Anterior cingulate cortex (tissue), 58 donors: ENCODE results near the gene TYW1B.
"Not testable (repeated sequence)": the region's sequence is repeated elsewhere in the genome, so short reads cannot be mapped to it uniquely, and the experiment has no call there.

Experiments used
- DNase-seq, 58 donors: peaks; one replicate each; lab custom pipeline; 2025; lab: John Stamatoyannopoulos, UW

Gene TYW1B

GRCh38 chr7:72635273-72635908, 192.6 kb downstream of the TYW1B start:
- not testable (repeated sequence) for DNase-seq

GRCh38 chr7:72632765-72633292, 195.2 kb downstream of the TYW1B start:
- not testable (repeated sequence) for DNase-seq

- not testable (repeated sequence) for DNase-seq
Measured at GRCh38 chr7:72628375-72628774, 199.6 kb downstream of the TYW1B start.

GRCh38 chr7:72626428-72627011, 201.5 kb downstream of the TYW1B start:
- not testable (repeated sequence) for DNase-seq

GRCh38 chr7:72625721-72626423, 202.1 kb downstream of the TYW1B start:
- DNase-seq: not testable (repeated sequence)

- DNase-seq: no peak
Measured at GRCh38 chr7:72622532-72622931, 205.5 kb downstream of the TYW1B start.

GRCh38 chr7:72621761-72622187, 206.2 kb downstream of the TYW1B start:
- not testable (repeated sequence) for DNase-seq

GRCh38 chr7:72620923-72621322, 207.1 kb downstream of the TYW1B start:
- not testable (repeated sequence) for DNase-seq

- DNase-seq: peak in 16 of 58 donors; percentile 0 to 35 (median 3)
Measured at GRCh38 chr7:72618435-72619180, 209.4 kb downstream of the TYW1B start.

- DNase-seq: not testable (repeated sequence)
Measured at GRCh38 chr7:72609761-72610160, 218.2 kb downstream of the TYW1B start.

GRCh38 chr7:72607988-72608387, 220.0 kb downstream of the TYW1B start:
- not testable (repeated sequence) for DNase-seq

GRCh38 chr7:72605863-72606431, 222.1 kb downstream of the TYW1B start:
- not testable (repeated sequence) for DNase-seq

- not testable (repeated sequence) for DNase-seq
Measured at GRCh38 chr7:72604771-72605611, 223.0 kb downstream of the TYW1B start.

- not testable (repeated sequence) for DNase-seq
Measured at GRCh38 chr7:72603476-72603875, 224.5 kb downstream of the TYW1B start.

GRCh38 chr7:72603073-72603472, 224.9 kb downstream of the TYW1B start:
- no peak for DNase-seq

- not testable (repeated sequence) for DNase-seq
Measured at GRCh38 chr7:72601683-72602082, 226.3 kb downstream of the TYW1B start.

GRCh38 chr7:72590023-72590422, 238.0 kb downstream of the TYW1B start:
- DNase-seq: not testable (repeated sequence)

- not testable (repeated sequence) for DNase-seq
Measured at GRCh38 chr7:72587267-72587666, 240.7 kb downstream of the TYW1B start.

- not testable (repeated sequence) for DNase-seq
Measured at GRCh38 chr7:72584576-72584975, 243.4 kb downstream of the TYW1B start.
